GM18502 (cell line): Measurements from ENCODE around the gene ANO9.
A peak's percentile ranks its signal among the peaks of the same experiment; 100 is the strongest.
"Not testable (repeated sequence)": the region's sequence is repeated elsewhere in the genome, so short reads cannot be mapped to it uniquely, and the experiment has no call there.

ENCODE experiments used
- ATAC-seq: cut with Tn5 transposase; IDR thresholded peaks from one replicate; pipeline ENCODE4 v1.9.1; 2021; ENCODE audit warnings: mild to moderate bottlenecking; ENCODE audit not compliant: unreplicated experiment, poor library complexity

The ANO9 gene

DNA sequence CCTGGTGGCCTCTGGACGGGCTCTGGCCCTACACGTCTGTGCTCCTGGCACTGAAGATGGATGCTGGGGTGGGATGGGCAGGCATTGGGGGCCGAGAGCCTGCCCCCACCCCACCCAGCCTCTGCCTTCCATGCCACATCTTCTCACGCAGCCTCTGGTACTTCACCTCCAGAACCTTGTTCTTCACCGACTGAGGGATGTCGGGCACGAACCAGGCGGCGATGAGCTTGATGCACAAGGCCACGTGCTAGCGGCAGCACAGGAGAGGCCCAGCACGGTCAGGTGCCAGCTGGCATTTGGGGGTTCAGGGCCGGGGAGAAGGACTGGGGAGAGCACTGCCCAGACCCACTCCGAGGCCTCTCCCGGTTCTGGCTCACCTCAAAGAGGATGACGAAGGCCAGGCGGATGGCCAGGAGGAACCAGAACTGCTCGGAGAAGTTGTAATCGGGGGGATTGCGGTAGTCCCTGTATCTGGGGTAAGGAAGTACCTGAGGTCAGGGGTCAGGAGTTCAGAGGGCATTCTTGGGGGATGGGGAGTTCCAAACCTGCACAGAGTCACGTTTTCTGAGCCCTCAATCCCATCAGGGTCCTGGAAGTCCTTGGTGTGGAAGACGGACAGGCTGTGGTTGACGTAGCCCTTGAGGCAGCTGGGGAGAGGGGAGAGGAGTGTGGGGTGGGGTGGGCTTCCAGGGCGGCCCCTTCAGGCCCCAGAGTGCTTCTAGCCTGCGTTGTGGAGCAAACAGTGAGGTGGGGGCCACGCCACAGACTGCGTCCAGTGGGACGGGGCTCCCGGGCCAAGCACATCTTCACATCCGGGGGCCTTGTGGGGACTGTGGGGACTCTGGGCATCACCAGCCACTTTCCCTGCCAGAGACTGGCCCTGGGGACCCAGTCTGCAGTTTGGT, 23.2 kb downstream of the ANO9 start:
- ATAC-seq = no peak

DNA sequence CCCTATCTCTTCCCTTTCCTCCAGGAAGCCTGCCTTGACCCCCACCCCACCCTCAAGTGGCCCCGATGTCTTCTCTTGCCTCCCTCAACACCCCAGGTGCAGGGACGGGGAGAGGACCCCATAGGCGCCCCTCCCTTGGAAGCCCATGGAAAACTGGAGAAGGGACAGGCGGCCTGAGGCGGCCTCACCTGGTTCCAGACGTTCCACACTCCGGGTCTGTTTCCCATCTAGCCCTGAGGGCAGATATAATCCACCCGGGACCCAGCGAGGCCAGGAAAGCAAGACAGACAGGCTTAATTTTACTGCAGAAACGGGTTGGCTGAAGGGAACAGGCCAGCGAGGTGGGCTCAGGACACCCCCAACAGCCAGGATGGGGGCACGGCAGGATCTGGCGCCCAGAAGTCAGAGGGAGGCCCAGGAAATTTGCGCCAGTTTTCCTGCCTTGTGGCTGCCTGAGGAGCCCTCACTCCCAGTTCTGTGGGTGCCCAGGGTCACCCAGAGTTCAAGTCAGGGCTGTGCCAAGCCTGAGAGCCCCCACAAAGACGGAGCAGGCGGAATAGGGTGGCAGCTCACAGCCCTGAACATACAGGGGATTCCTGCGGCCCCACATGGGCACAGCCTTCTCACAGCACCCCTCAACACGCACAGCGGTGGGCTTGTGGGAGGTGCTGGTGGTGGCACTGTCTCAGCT, 24.0 kb downstream of the ANO9 start:
- no peak for ATAC-seq

DNA sequence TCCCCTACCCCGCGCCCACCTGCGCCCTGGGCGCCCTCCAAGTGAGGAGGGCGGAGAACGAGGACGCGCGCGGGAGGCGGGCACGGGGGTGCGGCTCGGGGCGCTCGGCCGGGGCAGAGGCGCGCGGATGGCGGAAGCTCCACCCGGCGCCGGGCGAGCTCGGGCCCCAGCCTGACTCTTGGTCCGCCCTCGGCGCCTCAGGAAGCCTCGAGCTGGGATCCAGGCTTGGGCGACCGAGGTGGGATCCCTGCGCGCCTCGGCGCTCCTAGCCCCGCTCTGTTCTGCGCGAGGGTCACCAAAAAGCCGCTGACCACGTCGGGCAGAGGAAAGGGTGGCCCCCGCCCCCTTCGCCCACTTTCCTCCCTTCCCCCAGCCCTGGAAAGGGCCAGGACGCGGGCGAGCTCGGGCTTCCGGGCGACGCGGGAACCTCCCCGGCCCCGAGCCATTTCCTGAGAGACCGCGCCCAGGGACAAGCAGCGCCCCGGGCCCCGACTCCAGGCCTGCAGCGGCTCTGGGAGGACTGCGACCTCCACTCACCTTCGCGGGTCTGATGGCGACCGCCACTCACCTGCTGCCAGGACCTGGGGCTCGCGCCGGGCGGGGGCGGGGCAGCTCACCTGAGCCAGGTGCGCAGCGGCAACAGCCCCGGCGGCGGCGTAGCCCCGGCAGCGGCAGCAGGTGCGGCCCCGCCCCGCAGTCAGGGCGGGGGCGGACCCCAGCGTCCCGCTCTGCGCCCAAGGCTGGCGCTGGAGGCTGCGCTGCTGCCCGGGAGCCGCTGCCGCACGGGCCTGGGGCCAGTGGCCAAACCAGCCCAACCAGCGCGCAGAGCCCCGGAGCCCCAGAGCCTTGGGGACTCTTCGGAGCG, 24.8 kb downstream of the ANO9 start:
- ATAC-seq = no peak

DNA sequence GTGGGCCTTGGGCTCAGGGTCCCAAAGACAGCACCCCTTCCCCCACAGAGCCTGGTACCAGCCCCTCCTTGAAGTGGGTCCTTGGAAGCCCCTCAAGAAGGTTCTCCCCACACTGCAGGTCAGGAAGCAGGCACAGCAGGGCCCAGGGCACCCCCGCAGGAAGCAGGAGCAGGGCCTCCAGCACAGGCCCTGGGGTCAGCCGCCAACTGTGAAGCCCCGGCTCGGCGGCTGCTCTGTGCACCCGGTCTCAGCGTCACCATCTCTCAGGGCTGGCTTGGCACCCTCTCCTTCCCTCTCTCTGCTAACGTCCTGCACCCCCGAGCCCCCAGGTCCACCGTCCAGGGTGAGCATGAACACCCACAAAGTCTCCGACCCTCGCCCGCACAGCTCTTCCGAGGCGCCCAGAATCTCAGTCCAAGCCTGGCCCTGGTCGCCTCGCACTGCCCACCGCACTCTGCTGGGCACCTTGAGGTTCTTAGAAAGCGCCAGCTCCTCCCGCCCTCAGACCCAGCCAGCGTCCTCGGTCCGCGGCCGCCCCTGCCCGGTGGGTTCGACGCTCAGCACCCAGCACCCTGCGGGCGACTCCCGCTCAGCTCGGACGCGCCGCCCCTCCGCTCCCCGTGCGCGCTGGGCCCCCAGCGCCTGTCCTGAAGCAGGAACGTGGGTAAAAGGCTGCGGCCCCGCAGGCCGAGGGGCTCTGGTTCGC, 25.6 kb downstream of the ANO9 start:
- ATAC-seq = no peak

DNA sequence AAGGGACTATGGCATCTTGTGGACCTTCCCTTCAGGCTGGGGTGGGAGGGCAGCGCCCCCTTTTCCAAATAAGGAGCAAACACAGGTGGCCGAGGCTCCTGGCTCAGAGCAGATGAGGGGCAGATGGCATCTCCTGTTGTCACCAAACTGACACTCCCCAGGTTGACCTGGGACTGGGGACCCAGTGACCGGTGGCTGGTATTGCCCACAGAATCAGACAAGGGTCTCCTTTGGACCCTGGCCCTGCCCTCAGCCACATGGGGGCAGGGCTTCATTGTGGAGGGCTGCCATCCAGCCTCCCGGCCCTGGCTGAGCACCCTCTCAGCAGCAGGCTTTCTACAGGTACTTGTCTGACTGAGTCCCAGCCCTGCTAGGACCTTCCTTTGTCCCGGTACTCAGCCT, 26.2 kb downstream of the ANO9 start:
- ATAC-seq = no peak

DNA sequence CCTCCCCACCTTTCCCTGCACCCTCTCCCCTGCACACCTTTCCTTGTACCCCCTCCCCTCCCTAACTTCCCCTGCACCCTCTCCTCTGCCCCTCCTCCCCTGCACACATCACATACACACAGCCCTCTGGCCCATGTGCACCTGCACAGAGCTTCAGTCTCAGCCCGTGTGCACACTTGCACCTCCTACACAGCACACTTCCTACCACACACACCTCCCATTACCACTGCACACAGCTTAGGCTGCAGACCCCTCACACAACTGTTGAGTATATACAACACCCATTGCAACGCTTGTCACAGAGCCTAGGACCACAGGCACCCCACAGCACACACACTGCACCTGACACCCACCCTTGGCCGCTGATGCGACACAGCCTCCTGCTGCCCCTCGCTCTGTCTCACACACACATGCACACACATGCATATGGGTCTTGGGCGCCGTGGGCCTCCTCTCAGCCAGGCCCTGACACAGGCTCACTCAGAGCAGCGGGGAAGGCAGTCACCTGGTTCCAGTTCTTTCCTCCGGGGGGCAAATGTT, 27.4 kb downstream of the ANO9 start:
- ATAC-seq = no peak

DNA sequence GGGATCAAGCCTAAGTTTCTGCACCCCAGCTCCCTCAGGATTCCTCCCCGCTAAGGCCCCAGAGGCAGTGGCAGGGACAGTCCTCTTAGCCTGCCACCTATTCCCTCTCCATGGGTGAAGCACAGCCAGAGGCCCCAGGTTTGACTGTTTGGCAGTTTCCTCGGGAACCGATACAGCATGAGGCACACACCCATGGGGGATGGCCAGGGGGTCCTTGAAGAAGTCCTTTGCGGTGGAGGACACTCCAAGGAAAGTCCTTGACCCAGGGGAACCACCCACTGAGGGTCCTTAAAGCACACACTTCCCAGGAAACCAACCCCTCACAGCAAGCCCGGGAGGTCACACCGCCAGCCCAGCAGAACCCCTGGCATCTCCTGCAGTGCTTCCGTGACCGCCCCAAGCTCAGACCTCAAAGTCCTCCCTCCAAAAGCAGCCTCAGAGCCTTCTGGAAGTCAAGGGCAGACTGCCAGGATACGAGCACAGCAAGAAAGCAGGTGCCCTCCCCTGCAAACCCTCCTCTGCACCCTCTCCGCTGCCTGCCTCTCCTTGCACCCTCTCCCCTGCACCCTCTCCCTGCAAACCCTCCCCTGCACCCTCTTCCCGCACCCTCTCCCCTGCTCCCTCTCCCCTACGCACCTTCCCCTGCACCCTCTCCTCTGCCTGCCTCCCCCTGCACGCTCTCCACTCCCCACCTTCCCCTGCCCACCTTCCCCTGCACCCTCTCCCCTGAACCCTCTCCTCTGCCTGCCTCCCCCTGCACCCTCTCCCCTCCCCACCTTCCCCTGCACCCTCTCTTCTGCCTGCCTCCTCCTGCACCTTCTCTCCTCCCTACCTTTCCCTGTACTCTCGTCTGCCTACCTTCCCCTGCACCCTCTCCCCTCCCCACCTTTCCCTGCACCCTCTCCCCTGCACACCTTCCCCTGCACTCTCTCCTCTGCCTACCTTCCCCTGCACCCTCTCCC, 28.4 kb downstream of the ANO9 start:
- no peak for ATAC-seq

DNA sequence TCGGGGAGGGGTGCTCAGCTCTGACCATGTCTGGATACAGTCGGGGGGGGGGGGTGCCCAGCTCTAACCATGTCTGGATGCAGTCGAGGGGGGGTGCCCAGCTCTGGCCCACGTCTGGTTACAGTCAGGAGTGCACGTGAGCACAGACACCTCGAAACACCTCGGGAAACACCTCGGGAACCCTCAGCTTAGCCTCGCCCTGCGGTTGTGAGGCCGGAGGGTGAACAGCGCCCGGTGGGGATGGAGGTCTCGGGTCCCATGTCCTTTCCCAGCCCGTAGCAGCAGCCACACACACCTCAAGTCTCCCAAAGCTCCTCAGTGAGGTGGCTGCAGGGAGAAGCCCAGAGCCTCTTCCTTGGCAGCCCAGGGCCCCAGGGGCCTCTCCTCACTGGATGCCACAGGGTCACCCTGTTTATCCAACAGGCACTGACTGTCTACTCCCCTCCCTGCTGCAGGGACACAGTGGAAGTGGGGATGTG, 29.1 kb downstream of the ANO9 start:
- ATAC-seq = no peak

DNA sequence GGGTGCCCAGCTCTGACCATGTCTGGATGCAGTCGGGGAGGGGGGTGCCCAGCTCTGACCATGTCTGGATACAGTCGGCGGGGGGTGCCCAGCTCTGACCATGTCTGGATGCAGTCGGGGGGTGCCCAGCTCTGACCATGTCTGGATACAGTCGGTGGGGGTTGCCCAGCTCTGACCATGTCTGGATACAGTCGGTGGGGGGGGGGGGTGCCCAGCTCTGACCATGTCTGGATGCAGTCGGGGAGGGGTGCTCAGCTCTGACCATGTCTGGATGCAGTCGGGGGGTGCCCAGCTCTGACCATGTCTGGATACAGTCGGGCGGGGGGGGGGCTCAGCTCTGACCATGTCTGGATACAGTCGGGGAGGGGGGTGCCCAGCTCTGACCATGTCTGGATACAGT, 30.3 kb downstream of the ANO9 start:
- not testable (repeated sequence) for ATAC-seq

DNA sequence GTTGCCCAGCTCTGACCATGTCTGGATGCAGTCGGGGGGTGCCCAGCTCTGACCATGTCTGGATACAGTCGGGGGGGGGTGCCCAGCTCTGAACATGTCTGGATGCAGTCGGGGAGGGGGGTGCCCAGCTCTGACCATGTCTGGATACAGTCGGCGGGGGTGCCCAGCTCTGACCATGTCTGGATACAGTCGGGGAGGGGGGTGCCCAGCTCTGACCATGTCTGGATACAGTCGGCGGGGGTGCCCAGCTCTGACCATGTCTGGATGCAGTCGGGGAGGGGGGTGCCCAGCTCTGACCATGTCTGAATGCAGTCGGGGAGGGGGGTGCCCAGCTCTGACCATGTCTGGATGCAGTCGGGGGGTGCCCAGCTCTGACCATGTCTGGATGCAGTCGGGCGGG, 31.1 kb downstream of the ANO9 start:
- ATAC-seq = not testable (repeated sequence)

DNA sequence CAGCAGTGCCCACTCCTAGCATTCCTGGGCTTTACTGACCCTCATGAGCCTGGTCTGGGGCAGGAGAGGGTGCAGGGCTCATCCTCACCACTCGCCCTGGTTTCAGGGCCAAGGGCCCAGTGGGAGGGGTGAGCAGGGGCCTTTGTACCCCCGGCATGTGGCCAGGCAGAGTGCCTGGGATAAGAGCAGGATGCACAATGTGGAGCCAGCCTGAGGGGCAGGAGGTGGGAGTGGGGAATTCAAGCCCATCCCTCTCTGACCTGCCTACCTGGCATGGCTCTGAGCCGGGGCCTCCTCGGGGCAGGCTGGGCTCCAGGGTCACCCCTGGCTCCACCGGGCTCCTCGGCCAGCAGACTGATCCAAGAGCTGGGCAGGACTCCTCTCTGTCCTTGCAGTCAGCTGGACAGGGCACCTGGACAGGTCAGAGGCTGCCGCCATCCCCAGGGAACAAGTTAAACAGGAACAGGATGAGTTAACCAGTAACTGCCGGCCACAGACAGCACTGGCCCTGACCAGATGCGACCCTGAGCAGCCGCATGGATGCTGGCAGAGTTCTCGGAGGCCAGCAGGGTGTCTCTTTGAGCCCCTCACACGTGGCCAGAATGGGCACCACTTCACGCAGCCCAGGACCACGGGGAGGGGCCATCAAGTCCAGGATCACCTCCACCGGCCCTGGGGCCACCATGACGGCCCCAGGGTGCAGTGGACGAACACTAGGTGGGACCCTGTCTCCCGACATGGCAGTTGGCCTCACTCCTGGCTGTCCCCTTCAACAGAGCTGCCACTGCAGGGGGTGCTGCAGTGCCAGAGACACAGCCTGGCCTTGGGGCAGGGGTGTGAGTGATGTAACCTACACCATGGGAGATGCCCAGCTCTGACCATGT, 32.0 kb downstream of the ANO9 start:
- no peak for ATAC-seq

DNA sequence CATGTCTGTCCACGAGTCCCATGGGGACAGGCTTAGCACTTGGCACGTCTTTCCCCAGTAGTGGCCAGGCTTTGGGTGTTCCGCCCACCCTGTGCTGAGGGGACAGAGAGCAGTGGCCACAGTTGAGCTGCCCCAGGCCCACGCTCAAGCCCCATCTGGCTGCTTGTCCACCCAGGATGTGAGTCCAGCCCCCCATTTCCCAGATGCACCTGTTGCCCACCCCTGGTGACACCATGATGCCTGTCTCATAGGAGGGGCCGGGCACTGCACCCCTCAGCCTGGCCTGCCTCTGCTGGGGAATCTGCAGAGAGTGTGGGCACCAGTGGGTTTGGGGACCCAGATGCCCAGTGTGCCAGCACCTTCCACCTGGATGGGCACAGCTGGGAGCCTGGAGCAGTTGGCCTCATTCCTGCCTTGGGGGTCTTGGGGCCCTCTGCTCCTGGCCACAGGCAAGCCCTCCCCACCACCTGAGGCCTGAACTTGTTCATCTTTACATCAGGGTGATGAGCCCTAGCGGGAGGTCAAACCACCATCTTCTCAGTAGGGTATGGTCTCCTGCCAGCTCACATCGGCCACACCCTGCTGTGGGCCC, 32.7 kb downstream of the ANO9 start:
- ATAC-seq = no peak

DNA sequence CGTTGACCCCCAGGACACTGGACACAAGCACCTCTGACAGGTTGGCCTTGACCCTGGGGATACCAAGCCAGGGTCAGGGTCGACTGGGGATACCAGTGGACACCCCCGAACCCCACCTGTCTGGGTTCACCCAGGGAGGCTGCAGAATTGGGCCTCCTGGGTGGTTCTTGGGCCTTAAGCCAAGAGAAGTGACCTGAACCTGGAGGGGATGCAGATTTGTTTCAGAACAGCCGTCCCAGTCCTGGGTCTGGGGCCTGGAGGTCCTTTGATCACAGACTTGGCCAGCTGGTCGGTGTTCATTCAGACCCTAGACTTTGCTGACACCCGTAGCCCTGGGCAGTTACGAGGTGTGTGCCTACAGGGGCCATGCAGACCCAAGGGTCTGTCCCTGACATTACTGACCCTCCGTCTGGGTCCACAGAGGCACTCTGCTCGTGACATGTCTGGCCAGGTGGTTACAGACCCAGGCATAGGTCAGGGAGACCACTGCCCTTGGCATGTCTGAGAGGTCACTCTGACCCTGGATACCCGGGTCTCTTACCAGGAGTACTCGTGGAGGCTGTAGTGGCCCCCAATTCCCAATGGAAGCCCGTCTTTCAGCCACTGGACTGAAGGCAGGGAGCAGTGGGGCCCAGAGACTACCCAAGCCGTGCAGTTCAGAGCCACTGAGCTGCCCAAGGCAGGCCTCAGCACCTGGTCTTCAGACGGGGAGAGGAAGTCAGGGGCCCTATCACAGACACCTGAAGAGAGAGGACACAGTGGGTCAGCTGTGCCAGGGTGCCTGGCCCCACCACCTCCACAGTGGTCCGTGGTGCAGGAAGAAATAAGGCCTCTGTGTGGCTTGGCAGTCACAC, 33.4 kb downstream of the ANO9 start:
- ATAC-seq = no peak

DNA sequence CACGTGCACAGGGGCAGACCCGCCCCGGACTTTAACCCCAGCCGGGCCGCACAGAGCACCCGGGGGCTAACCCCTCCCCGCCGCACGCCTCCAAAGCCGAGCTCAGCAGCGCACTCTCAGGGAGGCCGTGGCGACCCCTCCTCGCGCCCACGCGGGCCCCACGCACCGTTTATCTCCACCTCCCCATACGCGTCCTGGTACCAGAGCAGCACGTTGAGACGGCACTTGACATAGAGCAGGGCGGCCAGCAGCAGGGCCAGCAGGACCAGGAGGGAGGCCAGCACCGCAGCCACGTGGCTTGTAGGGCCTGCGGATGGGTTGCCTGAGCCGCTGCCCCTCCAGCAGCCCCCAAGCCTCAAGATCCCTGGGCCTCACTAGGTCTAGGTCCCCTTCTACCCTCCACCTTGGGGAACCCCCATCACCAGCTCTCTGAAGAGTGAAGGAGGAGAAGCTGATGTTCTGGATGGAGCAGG, 34.1 kb downstream of the ANO9 start:
- no peak for ATAC-seq

DNA sequence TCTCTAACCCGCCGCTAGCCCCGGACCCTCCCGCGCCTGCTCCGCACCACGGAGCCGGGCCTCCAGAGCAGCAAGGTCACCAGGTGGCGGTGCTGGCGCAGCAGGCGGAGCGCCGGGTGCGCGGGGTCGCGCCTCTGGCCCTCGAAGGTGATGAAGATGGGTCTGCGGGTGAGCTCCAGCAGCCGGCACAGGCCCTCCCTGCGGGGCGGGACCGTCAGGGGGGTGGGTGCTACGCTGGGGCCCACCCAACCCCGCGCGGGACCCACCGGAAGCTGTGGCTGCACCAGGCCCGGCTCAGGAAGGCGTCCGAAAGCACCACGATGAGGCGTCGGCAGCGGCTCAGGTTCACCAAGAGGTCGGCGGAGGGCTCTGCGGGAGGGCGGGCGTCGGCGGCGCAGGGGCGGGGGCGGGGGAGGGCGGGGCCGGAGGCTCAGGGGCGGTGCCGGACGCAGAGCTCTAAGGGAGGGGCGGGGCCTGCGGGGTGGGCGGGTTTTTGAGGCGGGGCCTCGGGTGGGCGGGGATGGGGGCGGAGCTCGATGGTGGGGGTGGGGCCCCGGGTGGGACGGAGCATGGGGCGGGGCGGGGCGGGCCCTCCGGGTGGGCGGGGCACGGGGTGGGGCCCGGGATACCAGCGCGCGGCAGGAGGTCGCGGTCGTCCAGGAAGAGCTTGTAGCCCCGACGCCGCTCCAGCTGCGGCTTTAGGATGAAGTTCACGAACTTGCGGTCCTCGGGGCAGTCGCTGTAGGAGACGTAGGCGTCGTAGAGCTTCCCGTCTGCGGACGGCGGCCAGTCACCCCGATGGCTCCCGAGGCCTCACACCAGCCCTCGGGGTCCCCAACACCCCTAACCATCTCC, 34.8 kb downstream of the ANO9 start:
- ATAC-seq = peak; percentile 74
